HL-60 (cell line): ENCODE measurements around the gene HAPLN1.

ENCODE experiments used
- DNase-seq, 2 experiments: peaks; one replicate each; pipeline ENCODE4 v3.0.0-alpha.2; 2010 to 2020; ENCODE audit warnings: low read depth in 1 of 2, low spot score in 1 of 2
- H3K27ac ChIP-seq: fragments of 250-450 bp; sonication (Bioruptor Pico); replicated peaks from 2 replicates; pipeline ENCODE4 v1.5.1; 2020; ENCODE audit warnings: mild to moderate bottlenecking, moderate library complexity
- H3K27me3 ChIP-seq: fragments of 250-450 bp; sonication (Bioruptor Pico); 2 replicates; pipeline ENCODE4 v1.5.1; 2021; ENCODE audit warnings: mild to moderate bottlenecking, moderate library complexity; ENCODE audit not compliant: insufficient read depth, poor library complexity, severe bottlenecking
- H3K4me3 ChIP-seq: replicated peaks from 2 replicates; pipeline ENCODE4 v1.5.1; 2011; ENCODE audit warnings: mild to moderate bottlenecking, control low read depth, low read length; ENCODE audit not compliant: insufficient read depth
- GABPA ChIP-seq: IDR thresholded peaks from 2 replicates; pipeline ENCODE4 v1.6.1; 2012; ENCODE audit warnings: low read depth
- POLR2AphosphoS5 ChIP-seq: IDR thresholded peaks from 2 replicates; pipeline ENCODE4 v1.6.1; 2012; ENCODE audit warnings: low read depth
- SPI1 ChIP-seq: IDR thresholded peaks from 2 replicates; pipeline ENCODE4 v1.6.1; 2012; ENCODE audit warnings: low read depth, mild to moderate bottlenecking, borderline replicate concordance
- TF ChIP-seq, protein P1 (sequence below): IDR thresholded peaks from 2 replicates; pipeline ENCODE4 v1.6.1; 2012; ENCODE audit warnings: low read depth; ENCODE audit not compliant: insufficient replicate concordance
- TF ChIP-seq, protein P2 (sequence below): IDR thresholded peaks from one replicate; pipeline ENCODE4 v1.5.1; 2011; ENCODE audit warnings: low read length, control low read depth, inconsistent platforms; ENCODE audit not compliant: insufficient read depth

HAPLN1 gene

DNA sequence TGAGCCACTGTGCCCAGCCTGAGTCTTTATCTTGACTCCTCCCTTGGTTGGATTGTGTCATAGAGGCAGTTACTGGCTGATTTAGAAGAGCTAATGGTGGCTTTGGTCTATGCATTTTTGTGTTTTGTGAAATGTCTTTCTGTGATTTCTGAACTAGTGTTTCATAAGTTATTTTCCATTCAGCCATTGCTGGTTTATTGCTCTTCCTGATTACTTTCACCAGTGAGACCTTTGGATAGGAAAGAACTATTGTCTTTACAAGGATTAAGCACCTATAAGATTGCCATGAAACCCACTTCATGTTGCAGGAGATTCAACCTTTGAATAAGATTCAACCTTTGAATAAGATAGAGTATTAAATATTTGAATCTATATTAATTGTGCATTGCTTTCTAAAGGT, 8.7 kb upstream of the HAPLN1 start:
- no peak overlapping the region for H3K4me3 ChIP-seq
- no peak for DNase-seq
- TF ChIP-seq POLR2AphosphoS5 (no peak), GABPA (no peak), SPI1 (no peak)
- TF ChIP-seq, protein P1, sequence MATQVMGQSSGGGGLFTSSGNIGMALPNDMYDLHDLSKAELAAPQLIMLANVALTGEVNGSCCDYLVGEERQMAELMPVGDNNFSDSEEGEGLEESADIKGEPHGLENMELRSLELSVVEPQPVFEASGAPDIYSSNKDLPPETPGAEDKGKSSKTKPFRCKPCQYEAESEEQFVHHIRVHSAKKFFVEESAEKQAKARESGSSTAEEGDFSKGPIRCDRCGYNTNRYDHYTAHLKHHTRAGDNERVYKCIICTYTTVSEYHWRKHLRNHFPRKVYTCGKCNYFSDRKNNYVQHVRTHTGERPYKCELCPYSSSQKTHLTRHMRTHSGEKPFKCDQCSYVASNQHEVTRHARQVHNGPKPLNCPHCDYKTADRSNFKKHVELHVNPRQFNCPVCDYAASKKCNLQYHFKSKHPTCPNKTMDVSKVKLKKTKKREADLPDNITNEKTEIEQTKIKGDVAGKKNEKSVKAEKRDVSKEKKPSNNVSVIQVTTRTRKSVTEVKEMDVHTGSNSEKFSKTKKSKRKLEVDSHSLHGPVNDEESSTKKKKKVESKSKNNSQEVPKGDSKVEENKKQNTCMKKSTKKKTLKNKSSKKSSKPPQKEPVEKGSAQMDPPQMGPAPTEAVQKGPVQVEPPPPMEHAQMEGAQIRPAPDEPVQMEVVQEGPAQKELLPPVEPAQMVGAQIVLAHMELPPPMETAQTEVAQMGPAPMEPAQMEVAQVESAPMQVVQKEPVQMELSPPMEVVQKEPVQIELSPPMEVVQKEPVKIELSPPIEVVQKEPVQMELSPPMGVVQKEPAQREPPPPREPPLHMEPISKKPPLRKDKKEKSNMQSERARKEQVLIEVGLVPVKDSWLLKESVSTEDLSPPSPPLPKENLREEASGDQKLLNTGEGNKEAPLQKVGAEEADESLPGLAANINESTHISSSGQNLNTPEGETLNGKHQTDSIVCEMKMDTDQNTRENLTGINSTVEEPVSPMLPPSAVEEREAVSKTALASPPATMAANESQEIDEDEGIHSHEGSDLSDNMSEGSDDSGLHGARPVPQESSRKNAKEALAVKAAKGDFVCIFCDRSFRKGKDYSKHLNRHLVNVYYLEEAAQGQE, result no peak
- H3K27ac ChIP-seq, result no peak overlapping the region
- no peaks in the 10 kb centered on the region for H3K27me3 ChIP-seq

DNA sequence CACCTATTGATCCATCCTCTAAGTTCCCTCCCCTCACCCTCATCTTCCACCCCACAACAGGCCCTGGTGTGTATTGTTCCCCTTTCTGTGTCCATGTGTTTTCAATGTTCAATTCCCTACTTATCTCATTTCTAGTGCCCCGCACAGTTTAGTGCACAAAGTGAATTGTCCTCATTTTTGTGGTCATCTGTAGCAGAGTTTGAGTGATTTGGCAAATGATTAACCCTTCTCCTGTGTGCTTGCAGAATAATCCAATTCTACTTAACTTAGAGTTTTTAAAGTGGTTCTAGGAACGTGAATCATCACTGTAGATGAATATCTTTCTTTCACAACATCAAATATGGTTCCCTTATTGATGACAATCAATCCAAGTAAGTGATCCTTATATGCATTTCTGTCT, 6.3 kb upstream of the HAPLN1 start:
- no peak for DNase-seq
- Histone ChIP-seq H3K27me3 (no peaks in the 10 kb centered on the region), H3K4me3 (no peak overlapping the region), H3K27ac (no peak overlapping the region)
- no peak for TF ChIP-seq SPI1
- TF ChIP-seq GABPA, result no peak
- TF ChIP-seq, protein P2, sequence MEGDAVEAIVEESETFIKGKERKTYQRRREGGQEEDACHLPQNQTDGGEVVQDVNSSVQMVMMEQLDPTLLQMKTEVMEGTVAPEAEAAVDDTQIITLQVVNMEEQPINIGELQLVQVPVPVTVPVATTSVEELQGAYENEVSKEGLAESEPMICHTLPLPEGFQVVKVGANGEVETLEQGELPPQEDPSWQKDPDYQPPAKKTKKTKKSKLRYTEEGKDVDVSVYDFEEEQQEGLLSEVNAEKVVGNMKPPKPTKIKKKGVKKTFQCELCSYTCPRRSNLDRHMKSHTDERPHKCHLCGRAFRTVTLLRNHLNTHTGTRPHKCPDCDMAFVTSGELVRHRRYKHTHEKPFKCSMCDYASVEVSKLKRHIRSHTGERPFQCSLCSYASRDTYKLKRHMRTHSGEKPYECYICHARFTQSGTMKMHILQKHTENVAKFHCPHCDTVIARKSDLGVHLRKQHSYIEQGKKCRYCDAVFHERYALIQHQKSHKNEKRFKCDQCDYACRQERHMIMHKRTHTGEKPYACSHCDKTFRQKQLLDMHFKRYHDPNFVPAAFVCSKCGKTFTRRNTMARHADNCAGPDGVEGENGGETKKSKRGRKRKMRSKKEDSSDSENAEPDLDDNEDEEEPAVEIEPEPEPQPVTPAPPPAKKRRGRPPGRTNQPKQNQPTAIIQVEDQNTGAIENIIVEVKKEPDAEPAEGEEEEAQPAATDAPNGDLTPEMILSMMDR, result no peak
- TF ChIP-seq, protein P1, result no peak
- TF ChIP-seq POLR2AphosphoS5, result no peak

DNA sequence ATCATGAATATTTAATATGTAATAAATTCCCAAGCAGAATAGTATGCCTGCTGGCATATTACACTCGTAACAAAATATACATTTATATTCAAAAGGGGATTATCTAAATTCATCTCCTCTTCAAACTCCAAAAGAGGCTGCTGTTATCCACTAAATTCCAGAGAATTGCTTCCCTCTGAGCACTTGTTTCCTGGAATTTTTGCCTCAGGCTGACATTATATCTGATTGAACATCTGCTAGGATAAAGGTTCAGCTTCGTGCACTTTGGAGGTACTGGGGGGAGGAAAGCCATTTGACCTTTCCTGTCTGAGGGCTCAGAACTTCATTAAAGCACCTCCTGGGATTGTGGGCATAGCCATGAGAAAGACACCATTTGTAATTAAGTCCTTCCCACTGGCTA, 4.3 kb upstream of the HAPLN1 start:
- Histone ChIP-seq H3K27me3 (no peaks in the 10 kb centered on the region), H3K27ac (no peak overlapping the region), H3K4me3 (no peak overlapping the region)
- TF ChIP-seq, protein P1, result no peak
- TF ChIP-seq, protein P2, result no peak
- TF ChIP-seq GABPA (no peak), POLR2AphosphoS5 (no peak), SPI1 (no peak)
- no peak for DNase-seq

DNA sequence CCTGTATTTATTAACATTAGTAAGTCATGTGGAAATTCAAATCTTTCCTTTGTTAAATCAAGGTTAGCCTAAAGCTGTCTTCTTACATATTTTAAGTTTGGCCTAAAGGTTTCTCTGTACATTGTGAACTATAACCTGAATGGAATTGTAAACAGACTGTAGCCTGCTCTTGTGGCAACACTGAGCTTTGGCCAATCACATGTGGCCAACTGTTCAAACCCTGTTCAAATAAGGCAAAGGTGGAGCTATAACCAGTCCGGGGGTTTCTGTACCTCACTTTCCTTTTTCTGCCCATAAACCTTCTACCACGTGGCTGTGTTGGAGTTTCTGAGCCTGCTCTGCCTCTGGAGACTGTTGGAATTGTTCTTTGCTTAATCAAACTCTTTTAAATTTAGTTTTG, 3.3 kb upstream of the HAPLN1 start:
- no peak for TF ChIP-seq SPI1
- TF ChIP-seq POLR2AphosphoS5, result no peak
- DNase-seq, result no peak
- Histone ChIP-seq H3K4me3 (no peak overlapping the region), H3K27me3 (no peaks in the 10 kb centered on the region), H3K27ac (no peak overlapping the region)
